SH-SY5Y (cell line): ENCODE data around the gene RIC8B.

Source experiments
- GATA2 ChIP-seq: IDR thresholded peaks from 2 replicates; pipeline ENCODE4 v1.6.1; 2011; ENCODE audit warnings: mild to moderate bottlenecking, low read depth, low read length
- GATA3 ChIP-seq: IDR thresholded peaks from 2 replicates; pipeline ENCODE4 v1.6.1; 2011; ENCODE audit warnings: low read depth, mild to moderate bottlenecking, low read length, moderate library complexity

RIC8B gene

DNA sequence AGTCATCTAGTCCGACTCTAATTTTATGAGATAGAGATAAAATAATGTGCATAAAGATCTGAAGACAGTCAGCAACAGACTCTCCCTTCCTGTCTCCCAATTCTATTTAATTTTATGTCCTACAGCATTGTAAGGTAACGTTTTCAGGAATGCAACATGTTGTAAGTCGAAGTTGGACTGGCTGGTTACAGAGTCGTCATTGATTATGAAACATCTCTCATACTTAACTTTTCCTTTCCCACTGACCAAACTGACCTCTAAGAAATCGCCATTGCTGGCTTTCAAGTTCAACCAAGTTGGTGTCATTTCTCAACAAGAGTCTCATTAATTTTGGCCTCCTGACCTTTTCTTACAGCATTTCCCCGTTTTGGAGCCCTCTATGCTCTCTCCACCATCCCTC, 4.9 kb upstream of the RIC8B start:
- TF ChIP-seq GATA2 (no peak), GATA3 (no peak)

DNA sequence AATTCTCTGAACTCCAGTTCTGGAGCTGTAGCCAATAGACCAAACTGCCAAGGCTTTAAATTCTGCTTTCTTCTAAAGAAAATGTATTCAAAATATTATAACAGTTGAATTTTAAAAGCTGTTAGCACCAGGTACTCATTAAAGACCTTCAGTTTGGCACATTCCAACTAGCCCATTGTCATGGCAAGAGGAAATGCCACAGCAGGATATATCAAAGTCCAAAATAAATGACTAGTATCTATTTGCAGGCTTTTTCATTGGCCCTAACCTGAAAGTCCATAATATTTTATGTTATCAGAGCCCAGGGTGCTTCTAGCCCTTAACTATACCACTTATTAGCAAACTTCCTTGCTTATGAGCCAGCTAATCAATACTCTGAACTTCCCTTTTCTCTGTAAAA, 3.1 kb upstream of the RIC8B start:
- TF ChIP-seq GATA3 (no peak), GATA2 (no peak)

DNA sequence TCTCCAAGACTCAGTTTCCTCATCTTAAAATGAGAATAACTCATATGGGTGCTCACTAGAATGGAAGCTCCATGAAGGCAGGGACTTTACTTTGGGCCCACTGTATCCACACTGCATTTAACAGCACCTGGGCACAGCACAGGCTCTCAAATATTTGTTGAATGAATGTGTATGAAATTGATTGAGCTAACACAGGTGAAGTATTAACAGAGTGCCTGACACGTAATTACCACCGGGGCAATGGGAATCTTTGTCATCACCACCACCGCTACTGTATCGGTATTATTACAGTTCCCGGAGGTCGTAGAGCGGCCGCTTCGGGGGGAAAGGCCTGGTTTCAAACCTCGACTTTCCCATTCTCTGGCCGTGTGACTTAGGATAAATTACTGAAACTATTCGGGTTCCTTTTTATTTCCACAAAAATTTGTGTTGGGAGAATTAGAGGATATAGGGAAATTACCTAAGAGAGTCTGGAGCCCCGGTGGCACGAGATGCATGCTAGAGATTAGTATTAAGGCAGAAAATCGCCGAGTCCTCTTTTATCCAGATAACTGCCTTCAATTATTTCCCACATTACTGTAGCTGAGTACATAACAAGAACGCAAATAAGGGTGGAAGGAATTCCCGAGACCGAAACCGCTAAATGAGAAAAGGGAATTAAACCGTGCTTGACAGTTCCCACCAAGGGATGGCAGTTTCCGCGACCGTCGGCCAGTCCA, 1.0 kb upstream of the RIC8B start:
- TF ChIP-seq GATA3 (no peak), GATA2 (peak; percentile 45)

DNA sequence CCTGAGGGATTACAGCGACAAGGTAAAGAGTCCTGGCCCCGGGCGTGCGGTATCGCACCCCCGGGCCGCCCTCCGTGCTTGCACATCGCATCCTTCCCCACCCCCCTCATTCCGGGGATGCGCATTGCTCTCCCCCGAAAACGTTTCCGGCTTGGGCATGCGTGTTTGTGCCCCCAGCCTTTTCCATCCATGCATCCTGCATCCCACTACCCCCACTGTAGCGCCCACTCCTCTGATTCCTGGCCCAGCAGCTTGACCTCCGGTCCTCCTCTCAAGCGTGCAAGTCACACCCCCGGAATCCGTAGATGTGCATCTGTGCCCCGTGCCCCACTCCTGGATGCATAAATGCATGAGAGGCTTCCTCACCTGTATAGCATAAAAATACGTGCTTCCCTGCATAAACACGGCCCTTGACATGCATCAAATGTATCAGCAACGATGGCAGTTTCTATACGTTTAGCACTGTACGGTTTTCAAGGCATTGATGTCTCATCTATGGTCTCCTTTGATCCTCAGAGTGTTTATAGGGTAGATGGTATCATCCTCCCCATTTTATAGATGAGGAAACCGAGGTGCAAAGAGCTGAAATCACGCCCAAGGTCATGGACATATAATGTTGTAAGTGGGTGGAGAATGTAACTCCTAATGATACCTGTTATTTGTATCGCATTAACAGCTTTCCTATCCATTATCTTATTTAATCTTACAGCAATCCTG, 484 bp downstream of the RIC8B start:
- no peak; the same call in 1 of the 2 replicates for TF ChIP-seq GATA2
- TF ChIP-seq GATA3 = no peak

DNA sequence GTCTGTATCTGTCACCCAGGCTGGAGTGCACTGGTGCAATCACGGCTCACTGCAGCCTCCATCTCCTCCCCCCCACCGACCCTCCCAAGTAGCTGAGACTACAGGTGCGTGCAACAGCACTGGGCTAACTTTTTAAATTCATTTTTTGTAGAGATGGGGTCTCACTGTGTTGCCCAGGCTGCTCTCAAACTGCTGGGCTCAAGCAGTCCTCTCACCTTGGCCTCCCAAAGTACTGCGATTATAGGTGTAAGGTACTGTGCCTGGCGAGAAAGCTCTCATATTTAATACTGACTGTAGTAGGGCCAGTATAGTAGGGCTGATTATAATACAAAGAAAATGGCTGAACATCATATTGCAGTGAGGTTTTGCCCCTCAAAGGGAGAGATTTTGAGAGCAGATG, 2.4 kb downstream of the RIC8B start:
- TF ChIP-seq GATA2 (no peak), GATA3 (no peak)

DNA sequence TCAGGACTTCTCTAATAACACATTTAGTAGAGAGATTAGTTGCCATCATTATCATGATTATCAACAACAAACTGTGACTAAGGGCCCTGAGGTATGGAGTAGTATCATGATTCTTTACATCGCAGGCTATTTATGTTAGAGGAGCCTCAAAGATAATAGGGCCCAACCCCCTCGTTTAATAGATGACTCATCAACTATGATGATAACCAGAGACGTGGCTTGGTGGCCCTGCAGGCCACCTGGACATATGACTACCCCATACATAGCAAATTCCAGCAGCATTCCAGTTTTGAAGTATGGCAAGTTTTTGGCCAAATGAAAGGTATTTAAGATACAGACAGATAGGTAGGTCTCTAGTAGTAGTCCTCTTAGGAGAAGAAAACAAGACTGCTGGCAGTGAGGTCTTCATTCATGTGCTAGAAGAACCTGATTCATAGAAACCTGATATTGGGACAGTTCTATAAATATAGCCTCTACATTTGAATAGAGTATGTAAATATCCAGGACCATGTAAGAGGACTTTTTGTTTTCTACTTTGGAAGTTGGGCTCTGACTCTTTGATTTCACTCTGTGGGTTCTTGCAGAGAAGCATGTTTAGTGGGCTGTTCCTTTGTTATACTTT, 5.6 kb downstream of the RIC8B start:
- TF ChIP-seq GATA2 (no peak), GATA3 (no peak)

DNA sequence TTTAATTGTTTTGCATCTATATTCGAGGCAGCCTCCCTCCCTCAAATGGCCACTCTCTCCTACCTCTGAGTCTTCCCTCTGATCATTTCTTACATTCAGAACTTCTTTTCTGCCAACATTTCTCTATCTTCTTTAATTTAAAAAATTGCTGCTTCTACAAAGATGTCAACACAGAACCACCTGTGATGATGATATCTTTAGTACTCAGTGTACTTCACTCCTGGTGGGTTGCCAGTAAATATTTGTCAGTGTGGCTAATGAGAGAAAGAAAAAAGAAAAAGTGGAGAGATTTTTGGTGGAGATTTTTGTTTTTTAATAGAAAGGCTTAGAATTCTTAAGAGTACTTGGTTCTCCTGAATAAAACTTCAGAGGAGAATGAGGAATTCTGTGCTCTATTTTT, 8.1 kb downstream of the RIC8B start:
- no peak for TF ChIP-seq GATA2

DNA sequence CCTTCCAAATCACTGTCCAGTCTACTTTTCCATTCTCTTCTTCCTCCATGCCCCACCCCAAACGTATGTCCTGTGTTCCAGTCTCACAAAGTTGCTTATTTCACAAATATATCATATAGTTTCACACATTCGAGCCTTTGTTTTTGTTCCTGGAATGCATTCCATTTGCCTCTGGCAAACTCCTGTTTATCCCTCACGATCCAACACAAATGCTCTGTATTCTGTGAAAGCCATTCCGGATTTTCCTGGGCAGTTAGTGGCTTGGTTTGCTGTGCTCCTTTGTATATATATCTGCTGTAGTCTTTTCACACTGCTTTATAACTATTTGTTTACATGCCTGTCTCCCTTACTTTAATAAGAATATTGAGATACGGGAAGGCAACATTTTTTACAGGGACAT, 9.0 kb downstream of the RIC8B start:
- TF ChIP-seq GATA2 = no peak
- TF ChIP-seq GATA3 = no peak

DNA sequence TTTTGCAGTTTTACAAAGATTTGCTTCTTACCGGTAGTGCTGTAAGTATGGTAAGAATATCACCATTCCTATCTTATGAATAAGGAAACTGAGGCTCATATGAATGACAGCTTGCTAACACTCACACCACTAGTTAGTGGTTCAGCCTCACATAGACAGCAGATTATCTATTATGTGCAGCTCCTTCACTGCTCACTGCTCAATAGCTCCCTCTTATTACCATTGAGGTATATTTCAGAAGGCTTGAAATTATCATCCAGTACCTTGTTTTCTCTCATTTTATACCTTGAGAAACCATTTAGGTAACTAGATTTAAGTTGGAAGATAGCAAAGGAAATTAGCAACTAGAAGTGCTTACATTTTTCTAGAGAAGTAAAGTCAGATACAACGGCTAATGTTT, 15.5 kb downstream of the RIC8B start:
- no peak for TF ChIP-seq GATA3
- no peak for TF ChIP-seq GATA2

DNA sequence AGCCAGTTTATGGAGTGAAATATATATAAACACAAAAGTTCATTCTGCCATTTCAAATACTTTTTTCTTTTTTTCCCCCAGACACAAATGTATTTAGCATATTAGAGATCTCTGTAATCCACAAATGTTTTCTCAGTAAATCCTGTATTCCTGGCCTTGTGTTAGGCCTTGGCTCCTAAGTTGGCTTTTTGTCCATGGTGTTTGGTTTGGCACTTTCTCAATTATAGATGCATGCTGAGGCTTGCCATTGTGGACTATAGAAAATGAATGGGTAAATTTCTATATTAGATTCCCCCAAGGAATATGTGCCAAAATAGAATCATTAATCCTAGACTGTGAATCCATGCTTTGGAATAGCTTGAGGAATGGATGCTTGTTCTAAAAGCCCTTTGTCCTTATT, 17.0 kb downstream of the RIC8B start:
- TF ChIP-seq GATA2 (no peak), GATA3 (no peak)

DNA sequence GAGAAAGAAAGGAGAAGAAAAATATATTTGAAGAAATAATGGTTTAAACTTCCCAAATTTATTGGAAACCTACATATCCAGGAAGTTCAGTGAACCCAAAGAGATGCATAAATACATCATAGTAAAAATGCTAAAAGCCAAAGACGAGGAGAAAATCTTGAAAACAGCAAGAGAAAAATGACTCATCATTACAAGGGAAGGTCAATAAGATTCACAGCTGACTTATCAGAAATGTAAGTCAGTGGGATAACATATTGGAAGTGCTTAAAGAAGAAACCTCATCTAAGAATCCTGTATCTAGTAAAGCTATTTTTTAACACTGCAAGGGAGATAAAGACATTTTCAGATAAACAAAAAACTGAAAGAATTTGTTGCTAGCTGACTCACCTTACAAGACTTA, 19.9 kb downstream of the RIC8B start:
- TF ChIP-seq GATA3 (no peak), GATA2 (no peak)

DNA sequence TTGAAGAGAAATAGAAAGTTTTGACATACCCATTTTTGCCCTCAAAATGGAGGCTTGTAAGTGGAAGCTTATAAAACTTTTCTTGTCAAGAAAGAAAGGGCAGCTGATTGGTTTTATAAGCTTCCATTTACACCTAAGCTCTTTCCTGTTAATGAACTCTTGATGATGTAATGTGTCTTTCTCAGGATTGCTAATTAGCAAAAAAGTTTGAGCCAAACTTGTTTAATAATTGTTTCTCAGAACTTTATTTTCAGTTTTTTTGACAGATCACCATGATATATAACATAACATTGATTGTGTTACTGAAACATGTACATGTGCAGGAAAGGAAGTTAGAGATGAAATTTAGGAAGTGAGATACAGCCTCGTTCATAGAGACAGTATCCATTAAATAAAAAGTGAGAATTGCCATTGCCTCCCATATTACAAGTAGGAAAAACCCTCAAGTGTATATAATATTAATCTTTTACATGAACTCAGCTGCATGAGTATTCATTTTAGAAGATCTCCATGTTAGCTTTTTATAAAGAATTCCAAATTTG, 26.8 kb downstream of the RIC8B start:
- TF ChIP-seq GATA3 (no peak), GATA2 (no peak)

DNA sequence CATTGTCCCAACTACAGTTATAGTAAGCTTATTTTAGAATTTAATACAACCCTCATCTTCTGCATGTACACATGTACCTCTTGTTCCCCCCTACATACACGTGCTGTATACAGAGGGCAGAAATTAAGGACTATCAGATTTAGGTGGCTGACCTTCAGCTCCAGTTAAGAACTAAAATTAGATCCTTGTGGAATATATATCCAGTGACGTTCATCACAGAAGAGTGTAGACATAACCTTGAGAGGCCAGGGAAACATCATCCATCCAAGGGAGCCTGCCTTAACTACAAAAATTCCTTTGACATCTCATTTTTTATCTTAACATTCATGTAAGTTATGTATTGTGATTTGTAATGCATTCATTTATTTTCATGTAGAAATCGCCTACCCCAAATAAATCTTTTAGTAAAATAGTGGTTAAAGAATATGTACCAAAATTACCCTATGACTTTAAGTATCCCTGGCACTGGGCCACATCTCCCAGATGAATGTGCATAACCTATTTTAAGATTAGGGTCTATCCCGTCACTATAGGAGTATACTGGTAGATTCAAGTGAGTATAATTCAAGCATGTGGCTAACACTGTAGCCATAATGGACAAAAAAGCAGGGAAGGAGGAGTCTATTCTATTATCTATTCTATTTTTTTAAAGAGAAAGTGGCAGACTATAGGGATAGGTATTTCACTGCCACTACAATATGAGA, 27.5 kb downstream of the RIC8B start:
- TF ChIP-seq GATA2 (no peak), GATA3 (no peak)

DNA sequence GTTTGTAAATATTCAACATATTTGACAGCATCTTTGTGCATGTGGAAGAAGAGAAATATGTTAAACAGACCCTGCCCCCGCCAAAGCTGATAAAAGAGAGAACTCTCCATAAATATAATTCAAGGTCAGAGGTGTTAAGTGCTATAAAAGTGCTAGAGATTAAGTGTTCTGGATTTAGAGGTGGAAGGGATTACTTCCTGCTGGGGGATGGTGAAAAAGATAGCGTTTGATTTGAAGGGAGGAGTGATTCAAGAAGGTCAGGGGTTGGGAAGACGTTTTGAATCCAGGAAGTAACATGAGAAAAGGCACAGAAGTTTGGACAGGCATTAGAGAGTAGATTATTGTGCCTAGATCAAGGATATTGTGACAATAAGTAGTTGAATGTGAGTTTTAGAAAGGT, 30.2 kb downstream of the RIC8B start:
- TF ChIP-seq GATA3 (no peak), GATA2 (no peak)

DNA sequence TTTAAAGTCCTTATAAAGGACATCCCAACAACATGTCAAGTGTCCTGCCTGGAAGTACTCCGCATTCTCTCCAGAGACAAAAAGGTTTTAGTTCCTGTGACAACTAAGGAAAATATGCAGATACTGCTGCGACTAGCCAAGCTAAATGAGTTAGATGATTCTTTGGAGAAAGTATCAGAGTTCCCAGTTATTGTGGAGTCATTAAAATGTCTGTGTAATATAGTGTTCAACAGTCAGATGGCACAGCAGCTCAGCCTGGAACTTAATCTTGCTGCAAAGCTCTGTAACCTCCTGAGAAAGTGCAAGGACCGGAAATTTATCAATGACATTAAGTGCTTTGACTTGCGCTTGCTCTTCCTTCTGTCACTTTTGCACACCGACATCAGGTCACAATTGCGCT, 40.2 kb downstream of the RIC8B start:
- TF ChIP-seq GATA3 (no peak), GATA2 (no peak)
